Upper lobe of left lung (tissue), 6 donors: ENCODE results near the gene PEMT. TPM values are rescaled to one million over a fixed set of nuclear protein-coding genes. Genes with fewer than 3 reads are reported as not detected.
A peak's percentile ranks its signal among the peaks of the same experiment; 100 is the strongest.

Experiments used
- ATAC-seq, 2 donors: fragments of 200-7000 bp; cut with Tn5 transposase; one replicate each; pipeline ENCODE4 v1.9.1; 2022; ENCODE audit warnings: mild to moderate bottlenecking in 2 of 2, moderate library complexity in 2 of 2; ENCODE audit not compliant: low FRiP score in 2 of 2
- DNase-seq, 2 donors: peaks; one replicate each; pipeline ENCODE4 v3.0.0-alpha.2; 2019 to 2020
- H3K27ac ChIP-seq, 4 donors: fragments of 200-600 bp; sonication (generic); one replicate each; pipeline ENCODE4 v1.5.1; 2016 to 2019
- H3K27me3 ChIP-seq, 4 donors: fragments of 200-600 bp; sonication (generic); one replicate each; pipeline ENCODE4 v1.5.1; 2017 to 2019
- H3K36me3 ChIP-seq, 4 donors: fragments of 200-600 bp; sonication (generic); one replicate each; pipeline ENCODE4 v1.5.1; 2016 to 2019
- H3K4me1 ChIP-seq, 4 donors: fragments of 200-600 bp; sonication (generic); one replicate each; pipeline ENCODE4 v1.5.1; 2018 to 2019
- H3K4me3 ChIP-seq, 4 donors: fragments of 200-600 bp; sonication (generic); one replicate each; pipeline ENCODE4 v1.5.1; 2017 to 2019; ENCODE audit warnings: mild to moderate bottlenecking in 2 of 4, moderate library complexity in 1 of 4
- H3K9me3 ChIP-seq, 4 donors: fragments of 200-600 bp; sonication (generic); one replicate each; pipeline ENCODE4 v1.5.1; 2018 to 2019
- EP300 ChIP-seq, 4 donors: sonication (generic); formaldehyde crosslinking; IDR thresholded peaks; one replicate each; pipeline ENCODE4 v1.5.1; 2017; ENCODE audit warnings: antibody characterized with exemption in 4 of 4, control low read depth in 2 of 4
- POLR2A ChIP-seq, 4 donors: fragments of 450-650 bp; IDR thresholded peaks; one replicate each; pipeline ENCODE4 v1.5.1; 2016 to 2017; ENCODE audit warnings: antibody characterized with exemption in 4 of 4, mild to moderate bottlenecking in 2 of 4
- POLR2AphosphoS5 ChIP-seq, 2 donors: sonication (generic); formaldehyde crosslinking; IDR thresholded peaks; one replicate each; pipeline ENCODE4 v1.5.1; 2017; ENCODE audit warnings: antibody characterized with exemption in 2 of 2
- WGBS, 2 donors: methylation state at CpG; one replicate each; pipeline ENCODE4 v1.1.5; 2017 to 2018; 5-methylcytosine and 5-hydroxymethylcytosine counted together
- total RNA-seq, 6 donors: library from RNA; depleted of rRNA in 4 of 6; stranded (reverse); fragments of >200 nt in 4 of 6; gene quantifications; one replicate each; pipeline versions ENCODE4 v1.1.0 to v1.2.1, GENCODE V29; 2016 to 2021
- TF ChIP-seq, protein P1 (sequence below), 6 experiments: fragments of 450-650 bp in 4 of 6; fragments of 200-600 bp in 2 of 6; sonication (generic) in 2 of 6; IDR thresholded peaks; one replicate each; pipeline ENCODE4 v1.5.1; 2016 to 2019; ENCODE audit warnings: antibody characterized with exemption in 6 of 6
- donor health status: DM: no; HTN: no; CAD: no; lungs with moderate emphysema.
- donor health status: DM: no; HTN: yes; CAD: no; lungs with severe emphysema.

PEMT gene
- total RNA-seq, 6 donors from 2014 or later = 16.6 to 44.9 (median 32.2) TPM

DNA sequence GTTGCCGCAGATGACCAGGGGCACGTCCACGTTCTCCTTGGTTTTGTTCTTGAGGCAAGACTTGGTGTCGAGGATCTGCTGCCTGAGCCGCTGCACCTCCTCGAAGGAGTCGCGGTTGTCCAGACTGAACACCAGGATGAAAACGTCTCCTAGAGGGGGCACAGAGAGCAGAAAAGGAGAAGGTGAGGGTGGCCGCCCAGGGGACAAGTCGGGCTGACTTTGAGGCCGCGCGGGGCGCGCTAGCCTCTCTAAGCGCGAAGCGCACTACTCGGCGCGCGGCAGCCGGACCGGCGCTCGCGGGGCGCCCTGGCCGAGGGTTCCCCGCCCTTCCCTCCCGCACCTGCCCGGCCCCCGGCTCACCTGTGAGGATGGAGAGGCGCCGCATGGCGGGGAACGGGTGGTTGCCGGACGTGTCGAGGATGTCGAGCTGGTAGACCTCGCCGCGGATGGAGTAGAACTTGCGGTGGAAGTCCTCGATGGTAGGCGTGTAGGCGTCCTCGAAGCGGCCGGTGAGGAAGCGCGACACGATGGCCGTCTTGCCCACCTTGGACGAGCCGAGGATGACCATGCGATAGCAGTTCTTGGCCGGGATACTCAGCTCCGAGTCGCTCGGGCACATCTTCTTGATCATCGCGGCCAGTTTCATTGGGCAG lies 95.8 kb downstream of the PEMT start:
- H3K4me1 ChIP-seq = peaks cover 5 to 27% (median 22%) of the 10 kb centered on the region in 4 donors
- peaks cover 0 to 19% (median 16%) of the 10 kb centered on the region in 4 donors for H3K36me3 ChIP-seq
- H3K4me3 ChIP-seq = peak overlapping the region; percentile 59 to 79 (median 67)
- 0 to 1% methylated on average over 15 to 19 of the region's 65 CpGs for WGBS, 2 donors
- H3K27ac ChIP-seq = peak overlapping the region; percentile 86 to 88 (median 87)
- H3K9me3 ChIP-seq = no peaks in the 10 kb centered on the region
- peak in 1 of 2 donors; percentile 13 for ATAC-seq
- peak; percentile 30 to 90 for DNase-seq
- no peak for TF ChIP-seq POLR2AphosphoS5 (IDR thresholded peaks at IDR 0.05)
- TF ChIP-seq POLR2A (IDR thresholded peaks at IDR 0.05) = no peak
- TF ChIP-seq, protein P1, sequence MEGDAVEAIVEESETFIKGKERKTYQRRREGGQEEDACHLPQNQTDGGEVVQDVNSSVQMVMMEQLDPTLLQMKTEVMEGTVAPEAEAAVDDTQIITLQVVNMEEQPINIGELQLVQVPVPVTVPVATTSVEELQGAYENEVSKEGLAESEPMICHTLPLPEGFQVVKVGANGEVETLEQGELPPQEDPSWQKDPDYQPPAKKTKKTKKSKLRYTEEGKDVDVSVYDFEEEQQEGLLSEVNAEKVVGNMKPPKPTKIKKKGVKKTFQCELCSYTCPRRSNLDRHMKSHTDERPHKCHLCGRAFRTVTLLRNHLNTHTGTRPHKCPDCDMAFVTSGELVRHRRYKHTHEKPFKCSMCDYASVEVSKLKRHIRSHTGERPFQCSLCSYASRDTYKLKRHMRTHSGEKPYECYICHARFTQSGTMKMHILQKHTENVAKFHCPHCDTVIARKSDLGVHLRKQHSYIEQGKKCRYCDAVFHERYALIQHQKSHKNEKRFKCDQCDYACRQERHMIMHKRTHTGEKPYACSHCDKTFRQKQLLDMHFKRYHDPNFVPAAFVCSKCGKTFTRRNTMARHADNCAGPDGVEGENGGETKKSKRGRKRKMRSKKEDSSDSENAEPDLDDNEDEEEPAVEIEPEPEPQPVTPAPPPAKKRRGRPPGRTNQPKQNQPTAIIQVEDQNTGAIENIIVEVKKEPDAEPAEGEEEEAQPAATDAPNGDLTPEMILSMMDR (IDR thresholded peaks at IDR 0.05) = no peak
- no peak for TF ChIP-seq EP300 (IDR thresholded peaks at IDR 0.05)
- H3K27me3 ChIP-seq = no peaks in the 10 kb centered on the region

- H3K27me3 ChIP-seq = no peaks in the 10 kb centered on the region
- H3K4me1 ChIP-seq = peaks cover 5 to 27% (median 22%) of the 10 kb centered on the region in 4 donors
- peak overlapping the region; percentile 59 to 79 (median 67) for H3K4me3 ChIP-seq
- H3K9me3 ChIP-seq = no peaks in the 10 kb centered on the region
- H3K27ac ChIP-seq = peak overlapping the region; percentile 86 to 88 (median 87)
- peak; percentile 44 to 92 for DNase-seq
- peaks cover 0 to 21% (median 17%) of the 10 kb centered on the region in 4 donors for H3K36me3 ChIP-seq
- no peak for TF ChIP-seq EP300 (IDR thresholded peaks at IDR 0.05)
- TF ChIP-seq POLR2A (IDR thresholded peaks at IDR 0.05) = peak in 1 of 4 donors; percentile 40
- TF ChIP-seq, protein P1 (IDR thresholded peaks at IDR 0.05) = peak in 1 of 6 experiments; percentile 15
- TF ChIP-seq POLR2AphosphoS5 (IDR thresholded peaks at IDR 0.05) = peak in 1 of 2 donors; percentile 9
- ATAC-seq = peak in 1 of 2 donors; percentile 16
- WGBS, 2 donors = 6 to 20% methylated on average over 1 to 63 of the region's 71 CpGs
Measured at GRCh38 chr17:17494870-17495535, 96.5 kb downstream of the PEMT start.

DNA sequence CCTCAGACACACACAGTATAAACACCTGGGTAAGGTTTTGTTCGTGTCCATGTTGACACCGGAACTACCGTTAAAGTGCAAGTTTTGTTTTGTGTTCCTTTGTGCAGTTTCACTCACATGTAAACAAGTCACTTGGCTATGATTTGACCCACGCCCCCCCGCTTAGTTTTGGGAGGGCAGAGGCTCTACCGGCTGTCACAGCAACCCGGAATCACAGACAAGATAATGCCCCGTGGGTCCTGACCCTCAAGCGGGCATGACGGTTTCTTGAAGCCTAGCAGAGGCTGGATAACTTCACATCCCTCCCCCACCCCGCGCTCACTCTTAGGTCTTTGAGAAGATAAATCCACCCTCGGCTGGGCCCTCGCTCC lies 97.0 kb downstream of the PEMT start:
- no peak for ATAC-seq
- H3K27ac ChIP-seq = peak overlapping the region; percentile 86 to 88 (median 87)
- DNase-seq = no peak
- H3K9me3 ChIP-seq = no peaks in the 10 kb centered on the region
- H3K4me3 ChIP-seq = peak overlapping the region; percentile 59 to 79 (median 67)
- WGBS, 2 donors = 41 to 50% methylated on average over 8 to 14 of the region's 14 CpGs
- TF ChIP-seq POLR2AphosphoS5 (IDR thresholded peaks at IDR 0.05) (no peak), POLR2A (IDR thresholded peaks at IDR 0.05) (no peak), EP300 (IDR thresholded peaks at IDR 0.05) (no peak)
- TF ChIP-seq, protein P1 (IDR thresholded peaks at IDR 0.05) = no peak
- H3K4me1 ChIP-seq = peaks cover 5 to 27% (median 22%) of the 10 kb centered on the region in 4 donors
- H3K27me3 ChIP-seq = no peaks in the 10 kb centered on the region
- H3K36me3 ChIP-seq = peaks cover 0 to 21% (median 17%) of the 10 kb centered on the region in 4 donors

GRCh38 chr17:17493986-17494466 lies 97.5 kb downstream of the PEMT start:
- Histone ChIP-seq H3K27ac (peak overlapping the region in 2 of 4 donors; percentile 15 to 61), H3K4me1 (peaks cover 5 to 27% (median 22%) of the 10 kb centered on the region in 4 donors), H3K27me3 (no peaks in the 10 kb centered on the region), H3K4me3 (peak overlapping the region in 3 of 4 donors; percentile 65 to 79 (median 69)), H3K9me3 (no peaks in the 10 kb centered on the region), H3K36me3 (peaks cover 0 to 21% (median 17%) of the 10 kb centered on the region in 4 donors)
- no peak for DNase-seq
- no peak for ATAC-seq
- 77 to 84% methylated on average over 5 of the region's 5 CpGs for WGBS, 2 donors
- no peak for TF ChIP-seq POLR2A (IDR thresholded peaks at IDR 0.05)
- TF ChIP-seq EP300 (IDR thresholded peaks at IDR 0.05) = no peak
- no peak for TF ChIP-seq POLR2AphosphoS5 (IDR thresholded peaks at IDR 0.05)
- TF ChIP-seq, protein P1 (IDR thresholded peaks at IDR 0.05) = no peak
